GM19467 (cell line): Measurements from ENCODE around the gene IMPDH2.
"Not testable (repeated sequence)": the region's sequence is repeated elsewhere in the genome, so short reads cannot be mapped to it uniquely, and the experiment has no call there.

Experiments
- ATAC-seq: cut with Tn5 transposase; IDR thresholded peaks from one replicate; pipeline ENCODE4 v1.9.1; 2021; ENCODE audit warnings: mild to moderate bottlenecking, moderate library complexity; ENCODE audit not compliant: unreplicated experiment

IMPDH2 gene

DNA sequence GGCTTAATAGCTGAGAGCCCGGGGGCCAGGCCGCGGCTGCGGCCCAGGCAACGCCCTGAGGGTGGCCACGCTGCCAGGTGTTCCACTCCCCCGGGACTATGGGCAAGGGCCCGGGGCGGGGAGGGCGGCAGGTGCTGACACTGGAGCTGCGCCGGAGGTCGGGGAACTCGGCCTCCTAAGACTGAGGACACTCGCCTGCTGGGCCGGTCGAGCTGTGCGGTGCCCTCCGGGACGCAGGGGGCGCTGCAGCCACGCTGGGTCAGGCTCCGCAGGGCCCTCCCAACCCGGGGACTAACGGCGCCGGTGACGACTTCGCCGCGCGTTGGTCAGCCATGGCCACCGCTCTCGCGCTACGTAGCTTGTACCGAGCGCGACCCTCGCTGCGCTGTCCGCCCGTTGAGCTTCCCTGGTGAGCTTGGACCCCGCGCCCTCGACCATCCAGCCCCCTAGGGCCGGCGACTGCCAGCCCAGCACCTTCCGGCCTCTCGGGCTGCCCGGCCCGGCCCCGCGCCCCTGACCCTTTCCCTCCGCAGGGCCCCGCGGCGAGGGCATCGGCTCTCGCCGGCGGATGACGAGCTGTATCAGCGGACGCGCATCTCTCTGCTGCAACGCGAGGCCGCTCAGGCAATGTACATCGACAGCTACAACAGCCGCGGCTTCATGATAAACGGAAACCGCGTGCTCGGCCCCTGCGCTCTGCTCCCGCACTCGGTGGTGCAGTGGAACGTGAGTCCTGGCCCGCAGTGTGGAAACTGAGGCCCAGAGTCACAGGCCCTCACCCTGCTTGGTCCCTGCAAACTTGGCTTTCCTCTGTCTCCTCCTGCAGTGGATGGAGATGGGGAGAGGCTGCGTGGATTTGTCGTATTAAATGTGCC lies 7.1 kb downstream of the IMPDH2 start, which contains the start of gene NDUFAF3:
TSS of gene NDUFAF3 (plus strand) at position 309 of the 875 bp plus-strand sequence. CDS start at position 333, 24 bp downstream.
- peak; percentile 49 for ATAC-seq

GRCh38 chr3:49021213-49021812 lies 7.9 kb downstream of the IMPDH2 start:
- ATAC-seq = peak; percentile 45

- ATAC-seq = peak; percentile 7
Measured at GRCh38 chr3:49020330-49021212, 8.6 kb downstream of the IMPDH2 start.

DNA sequence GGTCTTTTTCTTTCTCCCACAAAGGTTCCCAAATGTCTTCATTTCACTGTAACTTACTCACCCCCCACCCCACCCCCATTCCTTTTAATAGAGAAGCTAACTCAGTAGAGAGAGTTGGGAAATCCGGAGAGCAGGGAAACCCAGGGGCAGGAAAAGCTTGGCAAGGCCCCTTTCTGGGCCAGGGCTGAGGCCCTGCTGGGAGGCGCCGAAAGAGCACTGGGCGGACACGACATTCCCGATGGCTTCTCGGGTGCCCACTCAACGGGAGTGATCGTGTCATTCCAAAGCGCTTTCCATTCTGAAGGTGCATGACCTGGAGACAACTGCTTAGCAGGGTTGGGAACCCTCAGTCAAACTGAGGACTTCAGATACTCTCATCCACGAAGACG lies 9.3 kb downstream of the IMPDH2 start:
- ATAC-seq = no peak

GRCh38 chr3:49018707-49019006 lies 10.5 kb downstream of the IMPDH2 start:
- no peak for ATAC-seq

DNA sequence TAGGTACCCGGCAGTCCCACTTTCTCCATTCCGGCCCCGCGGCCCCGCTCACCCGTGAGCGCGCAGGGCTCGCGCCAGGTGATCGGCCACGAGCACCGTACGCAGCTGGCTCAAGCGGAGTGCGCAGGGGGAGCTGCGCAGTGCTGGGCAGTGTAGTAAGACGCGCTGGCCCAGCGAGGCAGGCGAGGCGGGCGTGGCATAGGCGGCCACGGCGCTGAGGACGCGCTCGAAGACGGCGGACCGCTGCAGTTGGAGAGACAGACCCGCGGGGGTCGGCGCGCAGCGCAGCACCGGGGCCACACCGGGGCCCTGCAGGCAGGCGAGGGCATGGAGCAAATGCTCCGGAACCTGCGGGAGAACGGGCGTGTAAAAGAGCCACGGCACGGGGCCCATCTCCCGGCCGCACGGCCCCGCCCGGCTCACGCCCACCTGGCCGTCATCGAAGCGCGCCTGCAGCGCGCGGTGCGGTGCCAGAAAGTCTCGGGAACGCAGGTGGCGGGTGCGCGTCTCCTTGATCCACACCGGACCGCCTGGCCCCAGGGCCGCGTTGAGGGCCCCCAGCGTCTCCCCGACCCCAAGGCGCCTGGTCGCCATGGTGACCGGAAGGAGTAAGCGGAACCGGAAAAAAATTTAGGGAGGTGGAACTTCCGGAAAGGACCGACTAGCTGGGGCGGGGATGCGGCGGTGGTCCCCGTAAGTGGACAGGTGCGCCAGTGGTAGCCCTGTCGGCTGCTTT lies 11.1 kb downstream of the IMPDH2 start, which contains the start of gene DALRD3:
TSS of gene DALRD3 (minus strand) at position 610 of the 736 bp plus-strand sequence. CDS start at position 594, 16 bp downstream.
- ATAC-seq = no peak

GRCh38 chr3:49017229-49017970 lies 11.8 kb downstream of the IMPDH2 start:
- no peak for ATAC-seq

DNA sequence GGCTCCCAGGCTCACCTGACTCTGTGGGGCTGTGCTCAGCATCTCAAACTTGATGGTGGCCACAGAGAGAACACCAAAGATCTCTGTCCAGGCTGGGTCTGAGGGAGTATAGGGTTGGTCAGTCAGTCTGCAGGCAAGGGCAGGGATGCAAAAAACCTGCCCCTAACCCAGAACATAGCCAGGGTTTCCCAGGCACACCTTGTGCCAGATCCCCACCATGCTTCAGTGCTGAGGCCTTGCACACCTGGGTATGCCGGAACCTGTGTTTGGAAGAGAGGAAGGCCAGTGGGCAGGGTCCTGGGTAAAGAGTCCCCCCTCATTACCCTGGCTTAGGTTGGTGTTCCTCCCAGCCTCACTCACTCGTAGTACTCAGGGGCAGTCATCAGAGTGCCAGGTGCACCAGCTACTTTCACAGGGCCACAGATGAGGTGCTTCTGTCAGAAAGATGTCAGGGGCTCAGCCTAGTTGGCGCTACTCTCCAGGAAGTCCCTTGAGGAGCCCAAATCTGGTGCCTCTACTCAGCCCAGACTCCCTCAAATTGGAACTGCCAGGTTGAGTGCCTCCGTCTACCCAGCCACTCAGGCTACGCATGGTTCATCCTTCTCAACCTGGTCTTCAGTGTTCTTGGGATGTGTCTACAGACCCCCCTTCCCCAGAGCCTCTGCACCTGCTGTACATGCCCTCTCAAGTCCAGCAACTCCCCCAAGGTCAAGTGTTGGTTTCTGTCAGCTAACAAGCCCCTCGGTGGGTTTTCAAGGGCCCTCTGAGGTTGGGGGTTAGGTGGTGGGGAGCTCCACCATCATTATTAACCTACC lies 12.6 kb downstream of the IMPDH2 start:
- no peak for ATAC-seq

DNA sequence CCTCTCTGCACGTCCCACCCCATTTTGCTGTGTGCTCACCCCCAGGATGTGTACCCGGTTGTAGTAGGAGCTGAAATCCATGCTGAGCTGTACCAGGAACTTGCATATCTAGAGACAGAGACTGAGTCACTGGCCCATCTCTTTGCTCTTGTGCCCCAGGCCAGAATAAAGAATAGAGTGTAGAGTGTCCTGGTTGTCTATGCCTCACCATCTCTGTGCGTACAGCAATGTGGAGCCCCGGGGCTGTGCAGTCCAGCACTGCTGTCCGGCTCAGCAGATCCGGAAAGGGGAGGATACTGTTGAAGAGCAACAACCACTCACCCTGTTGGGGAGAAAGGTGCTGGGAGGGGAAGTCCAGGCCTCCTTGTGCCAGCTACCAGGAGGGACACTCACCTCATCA lies 13.4 kb downstream of the IMPDH2 start:
- ATAC-seq = no peak

DNA sequence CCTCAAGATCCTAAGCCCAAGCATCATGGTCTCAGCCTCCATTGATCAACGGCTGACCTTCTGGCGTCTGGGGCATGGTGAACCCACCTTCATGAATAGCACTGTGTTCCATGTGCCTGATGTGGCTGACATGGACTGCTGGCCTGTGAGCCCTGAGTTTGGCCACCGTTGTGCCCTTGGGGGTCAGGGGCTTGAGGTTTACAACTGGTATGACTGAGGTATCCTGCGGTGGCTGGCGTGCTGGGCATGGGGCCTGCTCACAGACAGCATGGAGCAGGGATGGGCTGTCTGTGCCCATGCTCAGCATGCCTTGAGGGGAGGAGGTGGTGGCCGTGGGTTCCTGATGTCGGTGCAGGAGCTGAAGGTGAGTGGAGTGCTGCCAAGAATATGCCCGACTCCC lies 14.1 kb downstream of the IMPDH2 start:
- no peak for ATAC-seq

DNA sequence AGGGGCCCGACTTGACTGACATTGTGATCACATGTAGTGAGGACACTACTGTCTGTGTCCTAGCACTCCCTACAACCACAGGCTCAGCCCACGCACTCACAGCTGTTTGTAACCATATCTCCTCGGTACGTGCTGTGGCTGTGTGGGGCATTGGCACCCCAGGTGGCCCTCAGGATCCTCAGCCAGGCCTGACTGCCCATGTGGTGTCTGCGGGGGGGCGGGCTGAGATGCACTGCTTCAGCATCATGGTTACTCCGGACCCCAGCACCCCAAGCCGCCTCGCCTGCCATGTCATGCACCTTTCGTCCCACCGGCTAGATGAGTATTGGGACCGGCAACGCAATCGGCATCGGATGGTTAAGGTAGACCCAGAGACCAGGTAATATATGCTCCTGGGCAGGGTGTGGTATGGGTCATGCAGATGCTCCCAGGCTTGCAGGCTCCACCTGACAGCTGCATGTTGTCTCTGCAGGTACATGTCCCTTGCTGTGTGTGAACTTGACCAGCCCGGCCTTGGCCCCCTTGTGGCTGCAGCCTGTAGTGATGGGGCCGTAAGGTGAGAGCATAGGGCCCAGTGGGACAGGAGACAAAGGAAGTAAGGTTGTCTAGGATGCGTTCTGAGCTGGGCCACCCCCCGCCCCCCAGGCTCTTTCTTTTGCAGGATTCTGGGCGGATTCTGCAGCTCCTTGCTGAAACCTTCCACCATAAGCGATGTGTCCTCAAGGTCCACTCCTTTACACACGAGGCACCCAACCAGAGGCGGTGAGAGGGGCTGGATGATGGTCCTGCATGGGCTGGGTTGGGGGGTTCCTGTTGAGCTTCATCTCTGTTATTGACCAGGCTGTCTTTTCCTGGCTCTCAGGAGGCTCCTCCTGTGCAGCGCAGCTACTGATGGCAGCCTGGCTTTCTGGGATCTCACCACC lies 15.2 kb downstream of the IMPDH2 start:
- no peak for ATAC-seq

DNA sequence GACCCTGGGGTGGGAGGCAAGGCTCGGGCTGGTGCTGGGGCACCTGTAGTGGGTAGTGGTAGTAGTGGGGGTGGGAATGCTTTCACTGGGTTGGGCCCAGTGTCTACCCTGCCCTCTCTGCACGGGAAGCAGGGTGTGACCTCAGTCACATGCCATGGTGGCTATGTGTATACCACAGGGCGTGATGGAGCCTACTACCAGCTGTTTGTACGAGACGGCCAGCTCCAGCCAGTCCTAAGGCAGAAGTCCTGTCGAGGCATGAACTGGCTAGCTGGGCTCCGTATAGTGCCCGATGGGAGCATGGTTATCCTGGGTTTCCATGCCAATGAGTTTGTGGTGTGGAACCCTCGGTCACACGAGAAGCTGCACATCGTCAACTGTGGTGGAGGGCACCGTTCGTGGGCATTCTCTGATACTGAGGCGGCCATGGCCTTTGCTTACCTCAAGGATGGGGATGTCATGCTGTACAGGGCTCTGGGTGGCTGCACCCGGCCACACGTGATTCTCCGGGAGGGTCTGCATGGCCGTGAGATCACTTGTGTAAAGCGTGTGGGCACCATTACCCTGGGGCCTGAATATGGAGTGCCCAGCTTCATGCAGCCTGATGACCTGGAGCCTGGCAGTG lies 16.0 kb downstream of the IMPDH2 start:
- ATAC-seq = no peak

GRCh38 chr3:49012441-49013017 lies 16.7 kb downstream of the IMPDH2 start:
- ATAC-seq = no peak

- ATAC-seq = no peak
Measured at GRCh38 chr3:49009396-49009795, 19.8 kb downstream of the IMPDH2 start.

GRCh38 chr3:49008627-49009026 lies 20.6 kb downstream of the IMPDH2 start:
- not testable (repeated sequence) for ATAC-seq

DNA sequence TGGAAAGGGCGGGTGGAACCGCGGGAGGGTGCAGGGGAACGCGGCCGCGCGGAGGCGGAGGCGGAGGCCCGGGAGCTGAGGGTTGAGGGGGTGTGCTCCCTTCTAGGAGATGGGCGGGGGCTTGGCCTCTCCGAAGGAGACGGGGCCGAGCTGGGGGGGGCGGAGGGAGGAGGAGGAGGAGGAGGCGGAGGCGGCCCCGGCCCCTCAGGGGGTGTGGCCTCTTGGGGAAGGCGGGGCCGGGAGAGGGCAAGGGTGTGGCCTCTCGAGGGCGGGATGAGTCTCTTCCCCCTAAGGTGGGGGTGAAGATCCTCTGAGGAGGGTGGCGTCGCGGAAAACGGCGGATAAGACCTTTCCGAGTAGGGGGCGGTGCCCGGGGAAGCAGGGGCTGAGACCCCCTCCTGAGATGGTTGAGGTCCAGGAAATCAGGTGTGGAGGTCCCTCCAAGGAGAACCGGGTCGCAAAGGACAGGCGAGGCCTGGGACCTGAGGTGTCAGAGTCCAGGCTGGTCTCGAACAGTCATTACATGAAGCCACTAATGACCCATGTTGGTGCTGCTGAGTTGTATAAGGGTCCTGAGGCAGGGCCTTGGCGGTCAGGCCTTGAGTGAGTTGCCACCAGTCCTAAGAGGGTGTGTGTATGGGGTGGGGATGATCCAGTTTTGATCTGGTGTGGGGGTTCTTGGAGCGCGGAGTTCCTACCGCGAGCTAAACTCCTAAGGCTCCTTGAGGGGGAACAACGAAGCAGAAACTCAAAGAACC lies 21.2 kb downstream of the IMPDH2 start:
- ATAC-seq = peak; percentile 37
